Measurements from ENCODE around the gene NRG2. TPM values are rescaled to one million over a fixed set of nuclear protein-coding genes. Genes with fewer than 3 reads are reported as not detected.

NRG2 gene
- total and polyA plus RNA-seq, 2 donors = 1.4 to 5.1 TPM

DNA sequence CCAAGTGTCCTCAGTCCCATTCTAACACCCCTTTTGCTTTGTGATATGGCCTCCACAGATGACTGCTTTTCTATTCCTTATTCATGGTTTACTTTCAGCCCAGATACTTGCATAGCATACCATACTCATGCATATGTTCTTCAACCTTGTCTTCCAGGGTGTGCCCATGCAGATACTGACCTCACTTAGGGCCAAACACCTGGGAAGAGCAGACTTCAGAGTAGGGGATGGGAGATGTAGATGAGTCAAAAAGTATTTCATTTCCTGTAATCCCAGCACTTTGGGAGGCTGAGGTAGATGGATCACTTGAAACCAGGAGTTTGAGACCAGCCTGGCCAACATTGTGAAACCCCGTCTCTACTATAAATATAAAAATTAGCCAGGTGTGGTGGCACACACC lies 58.3 kb downstream of the NRG2 start:
- H3K4me3 ChIP-seq (ENCODE audit: low read depth, low read length) = no peak overlapping the region
- H3K27ac ChIP-seq (ENCODE audit: low read depth) = no peak overlapping the region
- H3K4me1 ChIP-seq (ENCODE audit: insufficient read depth) = no peaks in the 10 kb centered on the region
- no peak for DNase-seq (ENCODE audit: extremely low spot score)
- no peaks in the 10 kb centered on the region for H3K36me3 ChIP-seq (ENCODE audit: insufficient read depth)
- WGBS = 97% methylated on average over 1 of the region's 1 CpG

DNA sequence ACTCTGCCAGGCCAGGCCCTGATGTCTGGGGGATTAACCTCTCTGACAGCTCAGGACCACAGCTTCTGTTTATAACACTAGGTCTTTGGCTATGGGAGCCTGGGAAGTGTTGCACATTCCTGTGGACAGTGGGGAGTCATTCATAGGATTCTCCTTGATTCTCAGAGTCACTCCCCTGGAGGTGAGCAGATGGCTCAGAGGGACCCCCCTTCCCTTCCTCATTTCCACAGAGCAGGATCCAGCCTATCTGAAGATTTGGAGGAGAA lies 60.2 kb downstream of the NRG2 start:
- H3K27ac ChIP-seq (ENCODE audit: low read depth) = no peak overlapping the region

DNA sequence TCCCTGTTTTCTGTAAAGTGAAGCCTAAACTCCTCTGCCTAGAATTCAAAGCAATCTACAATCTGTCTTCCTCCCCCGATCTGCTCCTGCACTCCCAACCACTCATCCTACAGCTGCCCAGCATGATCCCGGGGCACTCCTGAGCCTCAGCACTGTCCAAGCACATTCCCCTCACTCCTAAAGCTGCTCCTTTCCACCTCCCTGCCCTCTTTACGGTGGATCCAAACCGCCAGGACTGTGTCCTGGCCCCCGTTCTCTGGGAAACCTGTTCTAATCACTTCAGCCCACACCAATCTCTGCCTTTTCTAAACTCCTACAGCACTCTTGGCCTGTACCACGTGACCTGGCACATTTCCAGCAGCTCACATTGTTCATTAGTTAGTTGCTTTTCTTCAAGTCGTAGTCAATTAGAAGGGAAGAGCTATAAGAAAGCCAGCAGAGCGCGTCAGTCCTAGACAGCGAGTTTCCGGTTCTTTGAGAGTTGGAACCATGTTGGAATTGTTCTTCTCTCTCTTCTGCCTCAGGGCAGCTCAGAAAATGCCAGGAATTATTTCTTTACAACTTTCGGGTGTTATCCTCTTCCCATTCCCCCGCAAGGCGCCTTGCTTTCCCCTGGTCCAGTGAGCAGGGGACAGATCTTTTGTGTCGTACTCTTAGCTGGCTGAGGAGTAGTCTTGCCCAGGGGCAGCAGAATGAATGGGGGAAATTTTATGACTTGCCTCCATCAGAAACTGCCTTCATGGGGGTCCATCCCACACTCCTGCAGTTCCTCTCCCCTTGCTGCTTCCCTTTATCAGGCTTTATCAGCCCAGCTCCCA lies 60.7 kb downstream of the NRG2 start:
- no peaks in the 10 kb centered on the region for H3K36me3 ChIP-seq (ENCODE audit: insufficient read depth)
- no peak overlapping the region for H3K27ac ChIP-seq (ENCODE audit: low read depth)
- DNase-seq (ENCODE audit: extremely low spot score) = no peak
- no peaks in the 10 kb centered on the region for H3K4me1 ChIP-seq (ENCODE audit: insufficient read depth)
- H3K4me3 ChIP-seq (ENCODE audit: low read depth, low read length) = no peak overlapping the region
- 67% methylated on average over 15 of the region's 15 CpGs for WGBS

More for the DNA sequence above, 60.2 kb downstream of the NRG2 start:
- Histone ChIP-seq H3K4me3 (ENCODE audit: low read depth, low read length) (no peak overlapping the region), H3K4me1 (ENCODE audit: insufficient read depth) (no peaks in the 10 kb centered on the region), H3K36me3 (ENCODE audit: insufficient read depth) (no peaks in the 10 kb centered on the region)
- DNase-seq (ENCODE audit: extremely low spot score) = no peak

DNA sequence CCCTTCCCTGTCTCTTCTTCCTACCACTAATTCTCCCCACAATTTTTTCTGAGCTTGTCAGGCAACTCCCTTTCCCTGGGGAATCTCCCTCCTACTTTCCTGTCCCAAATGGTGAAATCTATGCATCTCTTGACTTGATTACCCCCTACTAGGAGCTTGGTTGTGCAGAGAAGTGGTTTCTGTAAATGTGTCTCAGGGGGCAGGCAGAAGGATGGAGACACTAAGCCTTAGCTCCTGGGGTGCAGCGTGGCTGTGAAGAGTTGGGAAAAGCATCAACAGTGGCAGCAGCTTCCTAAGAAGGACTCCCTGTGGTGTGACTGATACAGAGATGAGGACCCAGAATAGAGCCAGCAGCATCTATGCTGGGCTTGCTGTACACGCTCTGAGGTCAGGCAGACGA lies 62.3 kb downstream of the NRG2 start:
- WGBS = 67% methylated on average over 3 of the region's 3 CpGs
- Histone ChIP-seq H3K4me3 (ENCODE audit: low read depth, low read length) (no peak overlapping the region), H3K36me3 (ENCODE audit: insufficient read depth) (no peaks in the 10 kb centered on the region), H3K4me1 (ENCODE audit: insufficient read depth) (no peaks in the 10 kb centered on the region), H3K27ac (ENCODE audit: low read depth) (no peak overlapping the region)
- DNase-seq (ENCODE audit: extremely low spot score) = no peak

DNA sequence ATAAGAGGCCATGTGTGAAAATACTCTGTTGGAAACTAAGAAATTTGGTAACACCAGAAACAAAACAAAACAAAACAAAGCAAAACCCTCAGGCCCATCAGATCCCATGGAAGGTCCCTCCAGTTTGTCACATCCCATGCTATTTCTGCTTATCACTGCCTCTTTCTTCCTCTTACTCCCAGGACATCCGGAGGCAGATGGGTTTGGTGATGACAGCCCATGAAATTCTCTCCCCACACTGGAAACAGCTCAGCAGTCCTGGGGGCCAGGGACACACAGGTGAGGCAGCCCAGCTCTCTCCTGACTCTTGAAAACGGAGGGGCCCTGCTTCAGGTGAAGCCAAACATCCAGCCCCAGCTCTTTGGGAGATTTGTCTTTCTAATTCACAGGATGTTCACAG lies 63.2 kb downstream of the NRG2 start:
- Histone ChIP-seq H3K27ac (ENCODE audit: low read depth) (no peak overlapping the region), H3K4me3 (ENCODE audit: low read depth, low read length) (no peak overlapping the region), H3K36me3 (ENCODE audit: insufficient read depth) (no peaks in the 10 kb centered on the region), H3K4me1 (ENCODE audit: insufficient read depth) (no peaks in the 10 kb centered on the region)
- DNase-seq (ENCODE audit: extremely low spot score) = no peak
- 80% methylated on average over 2 of the region's 2 CpGs for WGBS

DNA sequence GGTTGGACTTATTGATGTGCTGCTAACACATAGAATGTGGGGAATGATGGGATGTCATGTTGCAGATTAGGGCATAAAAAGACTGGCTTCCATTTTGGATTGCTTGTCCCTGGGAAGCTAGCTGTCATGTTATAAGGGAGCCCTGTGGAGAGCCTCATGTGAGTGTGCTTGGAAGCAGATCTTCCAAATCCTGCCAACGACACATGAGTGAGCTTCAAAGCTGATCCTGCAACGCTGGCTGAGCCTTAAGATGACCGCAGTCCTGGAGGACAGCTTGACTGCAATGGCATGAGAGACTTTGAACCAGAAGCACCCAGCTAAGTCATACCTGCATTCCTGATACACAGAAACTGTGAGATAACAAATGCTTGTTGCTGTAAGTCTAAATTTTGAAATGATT lies 63.6 kb downstream of the NRG2 start:
- WGBS = 73% methylated on average over 3 of the region's 3 CpGs
- H3K4me3 ChIP-seq (ENCODE audit: low read depth, low read length) = no peak overlapping the region
- no peak for DNase-seq (ENCODE audit: extremely low spot score)

DNA sequence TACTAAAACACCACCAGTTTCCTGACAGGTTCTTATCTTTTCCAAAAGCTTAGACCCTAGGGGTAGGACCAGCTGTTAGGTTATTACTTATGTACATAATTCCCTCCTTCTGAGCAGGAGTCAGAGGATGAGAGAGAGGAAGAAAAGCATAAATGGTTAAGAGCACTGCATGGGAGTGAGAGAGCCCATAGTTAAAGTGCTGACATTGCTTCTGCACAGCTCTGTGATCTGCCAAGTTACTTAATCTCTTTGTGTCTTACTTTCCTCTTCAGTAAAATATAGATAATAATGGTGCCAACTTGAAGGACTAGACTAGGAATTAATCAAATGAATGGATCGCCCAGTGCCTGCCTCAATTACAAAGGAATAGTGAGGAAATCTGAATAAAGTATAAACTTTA lies 66.4 kb downstream of the NRG2 start:
- WGBS = 67% methylated on average over 1 of the region's 1 CpG
- no peak overlapping the region for H3K4me3 ChIP-seq (ENCODE audit: low read depth, low read length)
- no peak overlapping the region for H3K27ac ChIP-seq (ENCODE audit: low read depth)
- no peaks in the 10 kb centered on the region for H3K36me3 ChIP-seq (ENCODE audit: insufficient read depth)
- no peak for DNase-seq (ENCODE audit: extremely low spot score)
- H3K4me1 ChIP-seq (ENCODE audit: insufficient read depth) = no peaks in the 10 kb centered on the region

More for the DNA sequence above, 63.6 kb downstream of the NRG2 start:
- Histone ChIP-seq H3K27ac (ENCODE audit: low read depth) (no peak overlapping the region), H3K4me1 (ENCODE audit: insufficient read depth) (no peaks in the 10 kb centered on the region), H3K36me3 (ENCODE audit: insufficient read depth) (no peaks in the 10 kb centered on the region)

DNA sequence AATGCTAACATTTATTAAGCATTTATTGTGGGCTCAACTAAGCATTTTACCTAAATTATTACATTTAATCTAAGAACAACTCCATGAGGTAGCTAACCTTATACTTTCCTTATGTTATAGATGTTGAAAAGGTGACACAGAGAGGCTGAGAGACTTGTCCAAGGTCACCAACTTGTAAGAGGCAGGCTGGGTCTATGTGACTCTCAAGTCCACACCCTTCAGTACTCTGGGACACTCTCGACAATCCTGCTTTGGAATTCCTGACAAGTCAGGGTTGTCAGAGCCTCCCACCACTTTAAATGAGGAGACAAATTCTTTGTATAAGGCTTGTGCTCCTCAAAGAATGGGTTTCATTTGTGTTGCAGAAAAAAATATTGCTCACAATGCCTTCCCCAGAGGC lies 67.2 kb downstream of the NRG2 start:
- Histone ChIP-seq H3K36me3 (ENCODE audit: insufficient read depth) (no peaks in the 10 kb centered on the region), H3K27ac (ENCODE audit: low read depth) (no peak overlapping the region), H3K4me1 (ENCODE audit: insufficient read depth) (no peaks in the 10 kb centered on the region), H3K4me3 (ENCODE audit: low read depth, low read length) (no peak overlapping the region)
- WGBS = 62% methylated on average over 1 of the region's 1 CpG
- no peak for DNase-seq (ENCODE audit: extremely low spot score)

DNA sequence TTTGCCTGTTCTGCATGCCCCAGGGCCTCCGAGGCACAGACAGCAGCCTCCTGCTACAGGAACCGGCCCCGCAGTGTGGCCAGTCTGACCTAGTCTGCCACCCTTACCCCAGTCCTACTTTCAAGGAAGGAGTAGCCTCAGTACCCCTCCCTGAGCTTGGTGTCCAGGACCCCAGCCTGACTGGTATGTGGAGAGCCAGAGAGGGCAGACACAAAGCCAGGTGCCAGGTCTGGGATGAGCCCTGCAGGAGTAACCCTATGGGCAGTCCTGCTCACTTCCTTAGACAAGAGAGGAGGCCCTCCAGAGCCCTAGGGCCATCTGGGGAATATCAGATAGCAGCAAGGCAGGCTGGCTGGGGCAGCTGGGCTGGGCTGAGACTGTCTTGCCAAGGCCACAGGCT lies 67.8 kb downstream of the NRG2 start:
- WGBS = 87% methylated on average over 3 of the region's 3 CpGs
- H3K4me3 ChIP-seq (ENCODE audit: low read depth, low read length) = no peak overlapping the region
- H3K4me1 ChIP-seq (ENCODE audit: insufficient read depth) = no peaks in the 10 kb centered on the region
- no peaks in the 10 kb centered on the region for H3K36me3 ChIP-seq (ENCODE audit: insufficient read depth)
- no peak for DNase-seq (ENCODE audit: extremely low spot score)
- no peak overlapping the region for H3K27ac ChIP-seq (ENCODE audit: low read depth)

DNA sequence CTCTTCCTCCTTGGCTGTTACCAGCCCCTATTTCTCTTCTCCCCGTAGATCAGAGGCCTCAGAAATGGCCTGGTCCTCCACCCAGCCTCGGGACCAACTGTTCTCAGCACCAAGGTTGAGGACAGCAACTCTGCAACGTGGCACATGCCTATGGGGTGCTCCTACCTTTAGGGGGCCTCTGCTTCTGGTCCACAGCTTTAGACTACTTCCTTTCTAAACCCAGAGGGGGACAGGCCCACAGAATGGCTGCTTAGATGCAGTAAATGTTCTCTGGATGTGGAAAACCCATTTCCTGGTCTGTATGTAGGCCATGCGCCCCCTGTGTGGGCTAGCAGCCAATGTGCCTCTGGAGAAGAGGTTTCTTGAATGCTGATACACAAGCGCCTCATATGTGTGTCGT lies 68.4 kb downstream of the NRG2 start:
- Histone ChIP-seq H3K4me3 (ENCODE audit: low read depth, low read length) (no peak overlapping the region), H3K4me1 (ENCODE audit: insufficient read depth) (no peaks in the 10 kb centered on the region), H3K27ac (ENCODE audit: low read depth) (no peak overlapping the region), H3K36me3 (ENCODE audit: insufficient read depth) (no peaks in the 10 kb centered on the region)
- DNase-seq (ENCODE audit: extremely low spot score) = no peak
- WGBS = 67% methylated on average over 6 of the region's 6 CpGs

DNA sequence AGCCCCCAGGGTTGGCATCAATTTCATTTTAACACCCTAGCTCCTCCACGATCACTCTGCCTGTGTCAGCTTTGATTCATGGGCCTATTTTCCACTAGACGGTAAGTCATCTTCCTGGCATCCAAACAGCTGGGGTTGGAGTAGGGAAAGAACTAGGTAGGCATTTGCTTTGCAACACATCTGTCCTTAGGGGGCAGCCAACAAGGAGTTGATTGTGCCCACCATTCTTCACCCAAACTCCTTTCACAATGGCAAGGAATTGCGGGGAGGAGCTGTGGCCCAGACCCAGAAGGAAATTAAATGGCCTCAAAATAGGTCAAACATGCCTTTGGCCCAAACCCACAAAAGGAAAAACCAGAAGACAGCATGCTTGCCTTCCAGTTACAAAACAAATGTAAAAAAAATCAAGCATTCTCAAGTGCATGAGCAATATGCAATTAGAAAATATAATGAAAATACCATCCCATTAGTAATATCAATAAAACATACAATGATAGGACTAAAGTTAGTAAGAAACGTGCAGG lies 71.8 kb downstream of the NRG2 start:
- WGBS = 78% methylated on average over 4 of the region's 4 CpGs

DNA sequence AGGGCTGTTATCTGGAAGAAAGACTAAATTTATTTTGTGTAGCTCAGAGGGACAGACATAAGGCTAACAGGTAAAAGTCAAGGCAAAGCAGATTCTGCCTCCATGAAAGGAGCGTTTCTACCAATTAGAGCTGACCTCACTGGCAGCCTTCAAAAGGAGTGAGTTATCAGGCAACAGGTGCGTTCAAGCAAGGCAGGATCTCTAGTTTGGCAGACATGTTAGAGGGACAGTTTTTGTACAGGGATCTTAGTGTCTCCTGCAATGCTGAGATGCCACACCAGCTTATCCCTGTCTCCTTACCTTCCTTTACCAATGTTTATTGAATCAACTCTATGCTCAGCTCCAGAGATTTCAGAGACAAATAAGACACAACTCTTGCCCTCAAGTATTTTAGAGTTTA lies 73.8 kb downstream of the NRG2 start:
- WGBS = 80% methylated on average over 2 of the region's 2 CpGs
- no peak overlapping the region for H3K27ac ChIP-seq (ENCODE audit: low read depth)
- H3K4me1 ChIP-seq (ENCODE audit: insufficient read depth) = no peaks in the 10 kb centered on the region
- H3K4me3 ChIP-seq (ENCODE audit: low read depth, low read length) = no peak overlapping the region
- no peak for DNase-seq (ENCODE audit: extremely low spot score)
- H3K36me3 ChIP-seq (ENCODE audit: insufficient read depth) = no peaks in the 10 kb centered on the region

More for the DNA sequence above, 71.8 kb downstream of the NRG2 start:
- DNase-seq (ENCODE audit: extremely low spot score) = no peak
- H3K36me3 ChIP-seq (ENCODE audit: insufficient read depth) = no peaks in the 10 kb centered on the region
- H3K27ac ChIP-seq (ENCODE audit: low read depth) = no peak overlapping the region
- no peaks in the 10 kb centered on the region for H3K4me1 ChIP-seq (ENCODE audit: insufficient read depth)
- H3K4me3 ChIP-seq (ENCODE audit: low read depth, low read length) = no peak overlapping the region

DNA sequence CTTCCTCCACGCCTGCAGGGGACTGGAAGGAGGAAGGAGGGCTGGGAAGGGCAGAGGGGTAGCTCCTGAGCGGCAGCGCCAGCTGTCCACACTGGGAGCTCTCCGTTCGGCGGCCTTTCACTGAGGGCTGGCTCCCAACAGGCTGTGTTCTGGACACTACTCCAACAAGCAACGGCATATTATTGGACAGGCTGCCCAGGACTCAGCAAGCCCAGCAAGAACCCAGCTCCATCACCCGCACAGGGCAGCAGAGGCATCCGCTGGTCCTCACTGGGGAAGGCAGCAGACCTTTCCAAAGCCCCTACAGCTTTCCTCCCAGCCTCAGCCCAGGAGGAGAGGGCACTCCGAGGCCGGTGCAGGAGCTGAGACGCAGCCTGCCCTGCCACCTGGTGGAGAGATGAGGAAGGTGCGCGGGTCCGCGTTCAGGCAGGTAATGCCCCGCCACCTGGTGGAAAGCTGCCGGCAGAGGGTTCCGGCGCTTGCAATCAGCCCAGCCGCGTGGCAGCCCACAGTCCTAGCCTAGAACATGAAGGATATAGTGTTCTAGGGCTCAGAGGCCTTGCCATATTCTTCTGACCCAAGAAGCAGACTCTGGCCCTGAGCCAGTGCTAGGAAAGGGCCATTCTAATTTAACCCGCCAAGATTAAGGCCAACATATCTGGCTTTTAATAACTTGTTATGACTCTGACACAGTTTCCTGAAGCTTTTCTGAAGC lies 74.4 kb downstream of the NRG2 start:
- 18% methylated on average over 23 of the region's 23 CpGs for WGBS
- peak; percentile 32 for DNase-seq (ENCODE audit: extremely low spot score)
- Histone ChIP-seq H3K36me3 (ENCODE audit: insufficient read depth) (no peaks in the 10 kb centered on the region), H3K4me3 (ENCODE audit: low read depth, low read length) (no peak overlapping the region), H3K4me1 (ENCODE audit: insufficient read depth) (no peaks in the 10 kb centered on the region), H3K27ac (ENCODE audit: low read depth) (no peak overlapping the region)

DNA sequence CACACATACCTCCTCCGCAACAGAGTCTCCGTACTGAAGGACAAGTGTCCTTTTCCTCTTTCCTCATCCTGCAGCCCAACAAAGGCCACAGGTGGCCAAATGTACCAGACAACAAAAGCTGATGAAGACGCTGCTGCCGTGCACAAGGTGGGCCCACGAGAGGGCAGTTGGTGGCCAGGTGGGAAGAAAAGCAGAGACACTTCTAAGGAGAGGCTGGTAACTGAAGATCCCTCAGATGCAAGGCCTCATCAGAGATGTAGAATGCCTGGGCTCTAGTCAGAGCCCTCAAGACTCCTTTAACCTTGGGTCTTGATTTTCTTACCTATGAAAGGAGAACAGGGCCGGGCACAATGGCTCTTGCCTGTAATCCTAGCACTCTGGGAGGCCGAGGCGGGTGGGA lies 75.7 kb downstream of the NRG2 start:
- WGBS = 96% methylated on average over 8 of the region's 8 CpGs
- DNase-seq (ENCODE audit: extremely low spot score) = no peak
- no peak overlapping the region for H3K4me3 ChIP-seq (ENCODE audit: low read depth, low read length)
- H3K36me3 ChIP-seq (ENCODE audit: insufficient read depth) = no peaks in the 10 kb centered on the region
- H3K4me1 ChIP-seq (ENCODE audit: insufficient read depth) = no peaks in the 10 kb centered on the region
- no peak overlapping the region for H3K27ac ChIP-seq (ENCODE audit: low read depth)

Data from urinary bladder (tissue), 4 donors.